Colonic mucosa (tissue), 4 donors: ENCODE data around the gene SHH. TPM values are rescaled to one million over a fixed set of nuclear protein-coding genes. Genes with fewer than 3 reads are reported as not detected.

Experiments
- DNase-seq: peaks from one replicate; pipeline ENCODE4 v3.0.0-alpha.2; 2020
- H3K27ac ChIP-seq: fragments of 200-600 bp; one replicate; pipeline ENCODE4 v1.8.0; 2021
- H3K27me3 ChIP-seq: fragments of 200-600 bp; one replicate; pipeline ENCODE4 v1.8.0; 2021
- H3K36me3 ChIP-seq: fragments of 200-600 bp; one replicate; pipeline ENCODE4 v1.8.0; 2021
- H3K4me1 ChIP-seq: fragments of 200-600 bp; one replicate; pipeline ENCODE4 v1.8.0; 2021; ENCODE audit warnings: mild to moderate bottlenecking
- H3K4me3 ChIP-seq: fragments of 200-600 bp; one replicate; pipeline ENCODE4 v1.8.0; 2021
- H3K9ac ChIP-seq, 2 donors: one replicate each; pipeline ENCODE4 v1.7.0; 2013; ENCODE audit warnings: control low read depth in 2 of 2, low read depth in 2 of 2, low read length in 2 of 2
- H3K9me3 ChIP-seq: fragments of 200-600 bp; one replicate; pipeline ENCODE4 v1.8.0; 2021
- CTCF ChIP-seq: fragments of 200-600 bp; IDR thresholded peaks from one replicate; pipeline ENCODE4 v1.8.0; 2022; ENCODE audit warnings: antibody characterized with exemption, mild to moderate bottlenecking
- intact Hi-C: fragments of 100-400 bp; cut with DNase I; formaldehyde crosslinking; loops from one replicate; pipeline ENCODE4 v1.14.1; 2022
- total RNA-seq, 2 donors: library from RNA; stranded (reverse); fragmentation: NEBNext Ultra II Directional in 1 of 2; extraction: Animal tissue kit (Norgen Biotek cat#: 25700) in 1 of 2; gene quantifications; one replicate each; pipeline ENCODE4 v1.2.1, GENCODE V29; 2021
- donor health status: healthy.
- donor health status: DM: no; HTN: no; CAD: no.
- donor health status: DM: no; HTN: no; CAD: no.

SHH gene
- total RNA-seq, 2 donors from 2014 or later, result 5.6 to 8.1 TPM

GRCh38 chr7:155857141-155857540 lies 44.9 kb upstream of the SHH start:
- DNase-seq, result peak; percentile 6
- H3K27ac ChIP-seq, result no peak overlapping the region
- no peak for TF ChIP-seq CTCF
- H3K9ac ChIP-seq, result no peak overlapping the region
- H3K27me3 ChIP-seq, result no peaks in the 10 kb centered on the region
- intact Hi-C loops, result no loop called here
- no peaks in the 10 kb centered on the region for H3K4me1 ChIP-seq
- no peaks in the 10 kb centered on the region for H3K36me3 ChIP-seq
- H3K9me3 ChIP-seq, result no peaks in the 10 kb centered on the region
- no peak overlapping the region for H3K4me3 ChIP-seq

- no peaks in the 10 kb centered on the region for H3K36me3 ChIP-seq
- peak; percentile 7 for DNase-seq
Measured at GRCh38 chr7:155856656-155857055, 44.4 kb upstream of the SHH start.

GRCh38 chr7:155852426-155853301 lies 40.4 kb upstream of the SHH start:
- H3K9me3 ChIP-seq, result no peaks in the 10 kb centered on the region
- H3K27me3 ChIP-seq, result no peaks in the 10 kb centered on the region
- H3K9ac ChIP-seq, result no peak overlapping the region
- no peaks in the 10 kb centered on the region for H3K4me1 ChIP-seq
- H3K36me3 ChIP-seq, result no peaks in the 10 kb centered on the region
- intact Hi-C loops, result no loop called here
- no peak overlapping the region for H3K4me3 ChIP-seq
- no peak overlapping the region for H3K27ac ChIP-seq
- peak; percentile 24 for DNase-seq
- no peak for TF ChIP-seq CTCF

More at GRCh38 chr7:155856656-155857055, 44.4 kb upstream of the SHH start:
- TF ChIP-seq CTCF, result no peak
- Histone ChIP-seq H3K27ac (no peak overlapping the region), H3K9me3 (no peaks in the 10 kb centered on the region), H3K4me1 (no peaks in the 10 kb centered on the region), H3K4me3 (no peak overlapping the region), H3K27me3 (no peaks in the 10 kb centered on the region), H3K9ac (no peak overlapping the region)
- intact Hi-C loops, result no loop called here

GRCh38 chr7:155851892-155852291 lies 39.6 kb upstream of the SHH start:
- H3K36me3 ChIP-seq, result no peaks in the 10 kb centered on the region
- peak; percentile 13 for DNase-seq
- intact Hi-C loops, result no loop called here
- no peak for TF ChIP-seq CTCF
- no peaks in the 10 kb centered on the region for H3K4me1 ChIP-seq
- H3K27ac ChIP-seq, result no peak overlapping the region
- H3K9me3 ChIP-seq, result no peaks in the 10 kb centered on the region
- no peaks in the 10 kb centered on the region for H3K27me3 ChIP-seq
- H3K9ac ChIP-seq, result no peak overlapping the region
- H3K4me3 ChIP-seq, result no peak overlapping the region

- H3K4me1 ChIP-seq, result no peaks in the 10 kb centered on the region
- no peak overlapping the region for H3K27ac ChIP-seq
- no peaks in the 10 kb centered on the region for H3K9me3 ChIP-seq
- H3K4me3 ChIP-seq, result no peak overlapping the region
- intact Hi-C loops, result no loop called here
- H3K9ac ChIP-seq, result no peak overlapping the region
- no peaks in the 10 kb centered on the region for H3K36me3 ChIP-seq
- H3K27me3 ChIP-seq, result no peaks in the 10 kb centered on the region
- no peak for TF ChIP-seq CTCF
- DNase-seq, result peak; percentile 10
Measured at GRCh38 chr7:155850766-155851678, 38.8 kb upstream of the SHH start.
